ENCODE measurements around the gene LAMC3. TPM values are rescaled to one million over a fixed set of nuclear protein-coding genes. Genes with fewer than 3 reads are reported as not detected.

Gene LAMC3
- total and polyA plus RNA-seq, 9 of the 15 experiments (the other 6 are each of a cell fraction or from before 2014, with no cell fraction given), result 0.10 TPM; not detected in 8

- no peak for FAIRE-seq
- Histone ChIP-seq H3K4me1 (replicated peaks in 1 of 2; ENCODE audit: control insufficient read depth in 2 of 2, insufficient read depth in 2 of 2, low read length in 2 of 2) (peaks cover 0 to 20% of the 10 kb centered on the region in 2 experiments; a peak in 1 of 5 replicates), H3K9me1 (ENCODE audit: control insufficient read depth, insufficient read depth, low read length) (peaks cover 13% of the 10 kb centered on the region), H3K36me3 (ENCODE audit: control insufficient read depth, insufficient read depth, low read length) (no peaks in the 10 kb centered on the region), H3K4me3 (no peak overlapping the region), H3K4me2 (ENCODE audit: insufficient read depth, low read length) (no peak overlapping the region), H4K20me1 (replicated peaks; ENCODE audit: control insufficient read depth, insufficient read depth, low read length) (peaks cover 80% of the 10 kb centered on the region), H3K9ac (ENCODE audit: insufficient read depth in 1 of 2, low read depth in 2 of 2, low read length in 2 of 2) (no peak overlapping the region; a peak in 1 of 4 replicates), H3K27ac (ENCODE audit: extremely low read depth, low read depth, low read length) (no peak overlapping the region), H3K79me2 (ENCODE audit: control insufficient read depth, insufficient read depth, low read length) (no peaks in the 10 kb centered on the region), H2AFZ (ENCODE audit: low read depth, low read length) (no peak overlapping the region), H3K9me3 (replicated peaks; ENCODE audit: control insufficient read depth, insufficient read depth, low read depth, low read length) (no peaks in the 10 kb centered on the region), H3K27me3 (ENCODE audit: control insufficient read depth in 2 of 2, insufficient read depth in 2 of 2, low read length in 2 of 2) (peaks cover 91 to 98% of the 10 kb centered on the region in 2 experiments)
- peak; percentile 11; the same call in 1 of the 2 replicates for TF ChIP-seq HMGXB4 (CRISPR knock-in tag; IDR thresholded peaks at IDR 0.05)
- no peak for TF ChIP-seq POLR2A (conservative IDR thresholded peaks at IDR 0.05)
- no TSS peak for BruUV-seq (replicated peaks)
- ATAC-seq, result no peak
- 3% methylated on average over 10 of the region's 10 CpGs for WGBS (ENCODE audit: insufficient coverage, low coverage, missing lambda C conversion rate)
- ChIA-PET CTCF (ENCODE audit: low intra/inter-chr PET ratio) (no interaction called here), POLR2A (interaction anchor here (0.6 to 10.0 kb wide), 21 partner anchors 9 to 222 kb away, joined by 3 to 131 read pairs (median 4); no protein-coding TSS in a partner anchor)
- in situ Hi-C loops (cut with MboI) (loop anchor here (25.0 kb wide), 1 partner anchor 269 kb away; no protein-coding TSS in a partner anchor), intact Hi-C loops (cut with micrococcal nuclease) (no loop called here)
- peak in 2 of 4 experiments; percentile 57 to 60 for DNase-seq (ENCODE audit: extremely low read depth in 1 of 4, low spot score in 3 of 4)
These were observed 27.8 kb upstream of the LAMC3 start for GRCh38 chr9:130981002-130981755.

All from K562 (cell line).